Measurements from ENCODE around the gene TRIM17. TPM values are rescaled to one million over a fixed set of nuclear protein-coding genes. Genes with fewer than 3 reads are reported as not detected.

TRIM17 gene
- total RNA-seq, 1 experiment from 2014 or later = not detected

DNA sequence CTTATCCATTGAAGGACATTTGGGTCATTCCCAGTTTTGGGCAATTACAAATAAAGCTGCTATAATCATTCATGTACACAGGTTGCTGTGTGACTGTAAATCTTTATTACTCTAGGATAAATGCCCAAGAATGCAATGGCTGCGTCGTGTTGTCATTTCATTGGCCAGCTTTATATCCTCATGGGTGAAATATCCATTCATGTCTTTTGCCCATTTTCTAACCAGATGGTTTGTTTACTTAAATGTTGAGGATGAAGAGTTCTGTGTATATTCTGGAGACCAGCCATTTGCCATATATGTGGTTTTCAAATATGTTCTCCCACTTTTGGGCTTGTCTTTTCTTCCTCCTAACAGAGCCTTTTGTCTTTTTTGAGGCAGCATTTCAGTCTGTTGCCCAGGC lies 35.3 kb downstream of the TRIM17 start (continued):
- TF ChIP-seq SRF (IDR thresholded peaks at IDR 0.05; ENCODE audit: low read depth) (no peak), POLR2A (IDR thresholded peaks at IDR 0.05; ENCODE audit: borderline replicate concordance, extremely low read depth, insufficient read depth, insufficient read length) (no peak), SP1 (IDR thresholded peaks at IDR 0.05; ENCODE audit: low read depth) (no peak), EZH2 (IDR thresholded peaks at IDR 0.05) (no peak), ATF3 (IDR thresholded peaks at IDR 0.05) (no peak), EZH2phosphoT487 (IDR thresholded peaks at IDR 0.05; ENCODE audit: borderline replicate concordance) (no peak), JUND (IDR thresholded peaks at IDR 0.05) (no peak)
- TF ChIP-seq, protein P1, sequence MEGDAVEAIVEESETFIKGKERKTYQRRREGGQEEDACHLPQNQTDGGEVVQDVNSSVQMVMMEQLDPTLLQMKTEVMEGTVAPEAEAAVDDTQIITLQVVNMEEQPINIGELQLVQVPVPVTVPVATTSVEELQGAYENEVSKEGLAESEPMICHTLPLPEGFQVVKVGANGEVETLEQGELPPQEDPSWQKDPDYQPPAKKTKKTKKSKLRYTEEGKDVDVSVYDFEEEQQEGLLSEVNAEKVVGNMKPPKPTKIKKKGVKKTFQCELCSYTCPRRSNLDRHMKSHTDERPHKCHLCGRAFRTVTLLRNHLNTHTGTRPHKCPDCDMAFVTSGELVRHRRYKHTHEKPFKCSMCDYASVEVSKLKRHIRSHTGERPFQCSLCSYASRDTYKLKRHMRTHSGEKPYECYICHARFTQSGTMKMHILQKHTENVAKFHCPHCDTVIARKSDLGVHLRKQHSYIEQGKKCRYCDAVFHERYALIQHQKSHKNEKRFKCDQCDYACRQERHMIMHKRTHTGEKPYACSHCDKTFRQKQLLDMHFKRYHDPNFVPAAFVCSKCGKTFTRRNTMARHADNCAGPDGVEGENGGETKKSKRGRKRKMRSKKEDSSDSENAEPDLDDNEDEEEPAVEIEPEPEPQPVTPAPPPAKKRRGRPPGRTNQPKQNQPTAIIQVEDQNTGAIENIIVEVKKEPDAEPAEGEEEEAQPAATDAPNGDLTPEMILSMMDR (IDR thresholded peaks at IDR 0.05 in 2 of 3, conservative IDR thresholded peaks at IDR 0.05 in 1 of 3; ENCODE audit: borderline replicate concordance in 1 of 3, insufficient read depth in 1 of 3, low read depth in 2 of 3, low read length in 2 of 3) = no peak

- Histone ChIP-seq H3K4me1 (ENCODE audit: control insufficient read depth in 1 of 2, insufficient read depth in 2 of 2, low read length in 2 of 2) (peaks cover 5 to 18% of the 10 kb centered on the region in 2 experiments), H2AFZ (ENCODE audit: low read depth, low read length, poor library complexity, severe bottlenecking) (no peak overlapping the region), H3K4me2 (ENCODE audit: low read length) (no peak overlapping the region), H4K20me1 (ENCODE audit: insufficient read depth) (no peaks in the 10 kb centered on the region), H3K4me3 (replicated peaks in 1 of 2; ENCODE audit: low read depth in 1 of 2, low read length in 2 of 2) (no peak overlapping the region), H3K27ac (ENCODE audit: low read depth, low read length) (no peak overlapping the region), H3K79me2 (ENCODE audit: insufficient read depth, low read length) (no peaks in the 10 kb centered on the region), H3K27me3 (ENCODE audit: insufficient read depth, low read length) (no peaks in the 10 kb centered on the region), H3K9ac (ENCODE audit: low read length) (no peak overlapping the region), H3K9me2 (ENCODE audit: insufficient read depth) (no peaks in the 10 kb centered on the region), H3K9me3 (ENCODE audit: control insufficient read depth in 1 of 2, insufficient read depth in 1 of 2, low read depth in 1 of 2, low read length in 2 of 2) (no peaks in the 10 kb centered on the region), H3K36me3 (ENCODE audit: control insufficient read depth in 1 of 2, insufficient read depth in 2 of 2, low read length in 2 of 2) (no peaks in the 10 kb centered on the region)
- no peak for ATAC-seq
- intact Hi-C loops (cut with micrococcal nuclease) = loop anchor here (2.0 kb wide), 1 partner anchor 135 kb away; no protein-coding TSS in a partner anchor
- ChIA-PET CTCF (no interaction called here), RAD21 (ENCODE audit: low non-redundant PET in 1 of 2, low total read pairs in 2 of 2, uncharacterized antibody in 2 of 2, unreplicated experiment in 2 of 2) (no interaction called here), POLR2A (no interaction called here)
- BruUV-seq (replicated peaks) = no TSS peak
- no peak for DNase-seq (ENCODE audit: low read depth, low spot score)
- TF ChIP-seq SRF (IDR thresholded peaks at IDR 0.05; ENCODE audit: low read depth) (no peak), EZH2phosphoT487 (IDR thresholded peaks at IDR 0.05; ENCODE audit: borderline replicate concordance) (no peak), ZNF274 (IDR thresholded peaks at IDR 0.05; ENCODE audit: low read depth, low read length) (no peak), CEBPB (IDR thresholded peaks at IDR 0.05; ENCODE audit: low read depth) (no peak), RAD21 (IDR thresholded peaks at IDR 0.05; ENCODE audit: low read depth) (no peak), SP1 (IDR thresholded peaks at IDR 0.05; ENCODE audit: low read depth) (no peak)
- TF ChIP-seq, protein P1 (IDR thresholded peaks at IDR 0.05 in 2 of 3, conservative IDR thresholded peaks at IDR 0.05 in 1 of 3; ENCODE audit: borderline replicate concordance in 1 of 3, insufficient read depth in 1 of 3, low read depth in 2 of 3, low read length in 2 of 3) = no peak
Observed at GRCh38 chr1:228379666-228380065, 37.0 kb downstream of the TRIM17 start.

All from HCT116 (cell line).